NCI-H526 (cell line): ENCODE measurements around the gene TAAR8.
"Not testable (repeated sequence)": the region's sequence is repeated elsewhere in the genome, so short reads cannot be mapped to it uniquely, and the experiment has no call there.

Experiments used
- DNase-seq, 2 experiments: peaks; one replicate each; lab custom pipeline; 2025; lab: John Stamatoyannopoulos, UW

The TAAR8 gene, protein sequence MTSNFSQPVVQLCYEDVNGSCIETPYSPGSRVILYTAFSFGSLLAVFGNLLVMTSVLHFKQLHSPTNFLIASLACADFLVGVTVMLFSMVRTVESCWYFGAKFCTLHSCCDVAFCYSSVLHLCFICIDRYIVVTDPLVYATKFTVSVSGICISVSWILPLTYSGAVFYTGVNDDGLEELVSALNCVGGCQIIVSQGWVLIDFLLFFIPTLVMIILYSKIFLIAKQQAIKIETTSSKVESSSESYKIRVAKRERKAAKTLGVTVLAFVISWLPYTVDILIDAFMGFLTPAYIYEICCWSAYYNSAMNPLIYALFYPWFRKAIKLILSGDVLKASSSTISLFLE

GRCh38 chr6:132552372-132552771, at the start of gene TAAR8:
Gene TAAR8, plus strand, starts transcription at chr6:132552672. Its CDS starts 21 bp downstream, at chr6:132552693.
- no peak for DNase-seq

- DNase-seq = no peak
These were observed 47.7 kb upstream of the TAAR8 start for GRCh38 chr6:132504757-132505156.

DNA sequence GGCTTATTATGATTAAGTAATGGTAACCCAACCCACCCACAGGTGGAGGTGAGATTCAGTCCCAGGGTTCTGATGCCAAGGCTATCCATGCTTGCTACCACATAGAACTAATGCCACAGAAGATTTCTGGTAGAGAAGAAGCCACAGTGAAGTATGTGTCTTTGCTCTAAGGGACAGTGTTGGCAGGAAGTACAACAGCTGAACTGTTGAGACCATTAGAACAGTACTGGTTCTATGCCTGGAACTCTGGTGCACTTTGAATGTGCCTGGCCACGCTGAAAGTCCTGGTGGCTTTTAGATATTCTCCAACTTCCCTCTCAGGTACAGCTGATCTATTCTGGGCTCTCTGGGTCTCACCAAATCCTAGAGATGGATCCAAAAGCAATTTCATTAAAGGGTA, 47.3 kb upstream of the TAAR8 start:
- no peak for DNase-seq

GRCh38 chr6:132506461-132506860, 46.0 kb upstream of the TAAR8 start:
- DNase-seq = no peak

DNA sequence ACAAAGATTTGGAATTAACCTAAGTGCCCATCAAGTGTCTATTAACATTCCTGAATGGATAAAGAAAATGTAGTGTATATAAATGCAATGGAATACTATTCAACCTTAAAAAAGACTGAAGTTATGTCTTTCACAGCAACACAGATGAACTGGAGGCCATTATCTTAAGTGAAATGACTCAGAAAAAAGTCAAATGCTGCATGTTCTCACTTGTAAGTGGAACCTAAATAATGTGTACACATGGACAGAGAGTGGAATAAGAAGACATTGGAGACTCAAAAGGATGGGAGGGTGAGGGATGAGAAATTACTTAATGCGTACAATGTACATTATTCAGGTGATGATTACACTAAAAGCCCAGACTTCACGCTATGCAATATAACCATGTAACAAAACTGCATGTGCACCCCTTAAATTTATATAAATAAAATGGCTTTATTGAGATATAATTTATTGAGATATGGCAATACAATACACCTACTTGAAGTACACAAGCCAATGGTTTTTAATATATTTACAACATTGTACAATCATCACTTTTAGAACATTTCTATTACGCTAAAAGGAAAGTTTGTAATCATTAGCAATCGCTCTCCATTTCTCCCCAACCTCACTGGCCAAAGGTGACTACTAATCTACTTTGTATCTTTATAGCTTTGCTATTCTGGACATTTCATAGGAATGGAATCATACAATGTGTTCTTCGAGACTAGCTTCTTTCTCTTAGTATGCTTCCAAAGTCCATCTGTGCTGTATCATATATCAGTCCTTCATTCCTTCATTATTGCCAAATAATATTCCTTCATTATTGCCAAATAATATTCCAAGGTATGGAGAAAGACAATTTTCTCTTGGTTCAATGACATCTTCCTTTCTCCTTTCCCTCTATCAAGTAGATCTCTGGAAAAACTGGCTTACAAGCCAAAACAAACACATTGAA, 45.3 kb upstream of the TAAR8 start:
- no peak for DNase-seq

DNA sequence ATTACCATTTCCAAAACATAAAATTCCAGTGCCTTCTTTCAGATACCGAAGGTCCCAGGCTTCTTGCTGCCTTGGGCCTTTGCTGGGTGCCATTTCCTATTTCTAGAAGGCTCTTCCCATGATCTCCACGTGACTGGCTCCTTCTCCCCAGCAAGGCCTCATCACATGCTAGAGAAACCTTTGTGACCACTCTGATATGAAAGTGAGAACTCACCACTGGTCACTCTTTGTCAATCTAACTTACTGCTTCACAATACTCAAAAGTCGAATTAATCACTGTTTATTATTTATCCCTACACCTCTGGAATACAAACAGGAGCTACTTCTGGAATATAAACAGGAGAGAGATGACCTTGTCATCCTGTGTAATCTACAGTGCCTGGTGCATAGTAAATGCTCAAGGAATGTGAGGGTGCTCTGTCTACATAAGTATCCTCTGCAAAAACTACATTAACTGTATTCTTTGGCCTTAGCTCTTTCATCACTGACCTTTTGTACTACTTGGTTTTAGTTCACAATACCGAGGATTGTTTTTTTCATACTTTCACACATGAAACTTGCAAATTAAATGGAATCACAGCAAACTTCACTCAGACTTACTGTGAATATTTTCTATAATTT, 41.2 kb upstream of the TAAR8 start:
- no peak for DNase-seq

GRCh38 chr6:132511831-132512220, 40.6 kb upstream of the TAAR8 start:
- no peak for DNase-seq

DNA sequence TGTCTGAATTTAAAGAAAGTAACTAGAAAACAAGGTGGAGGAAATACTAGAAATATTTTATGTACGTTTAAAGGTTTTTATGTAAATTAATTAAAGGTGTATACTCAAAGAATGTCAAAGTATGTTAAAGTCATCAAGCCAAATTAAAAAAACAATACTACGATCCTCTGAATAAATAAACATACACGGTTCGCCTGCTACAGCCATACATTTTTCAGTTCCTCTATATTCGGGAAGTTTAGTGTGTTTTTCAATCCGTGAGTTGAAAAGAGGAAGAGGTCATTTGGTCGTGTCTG, 40.2 kb upstream of the TAAR8 start:
- DNase-seq = no peak

DNA sequence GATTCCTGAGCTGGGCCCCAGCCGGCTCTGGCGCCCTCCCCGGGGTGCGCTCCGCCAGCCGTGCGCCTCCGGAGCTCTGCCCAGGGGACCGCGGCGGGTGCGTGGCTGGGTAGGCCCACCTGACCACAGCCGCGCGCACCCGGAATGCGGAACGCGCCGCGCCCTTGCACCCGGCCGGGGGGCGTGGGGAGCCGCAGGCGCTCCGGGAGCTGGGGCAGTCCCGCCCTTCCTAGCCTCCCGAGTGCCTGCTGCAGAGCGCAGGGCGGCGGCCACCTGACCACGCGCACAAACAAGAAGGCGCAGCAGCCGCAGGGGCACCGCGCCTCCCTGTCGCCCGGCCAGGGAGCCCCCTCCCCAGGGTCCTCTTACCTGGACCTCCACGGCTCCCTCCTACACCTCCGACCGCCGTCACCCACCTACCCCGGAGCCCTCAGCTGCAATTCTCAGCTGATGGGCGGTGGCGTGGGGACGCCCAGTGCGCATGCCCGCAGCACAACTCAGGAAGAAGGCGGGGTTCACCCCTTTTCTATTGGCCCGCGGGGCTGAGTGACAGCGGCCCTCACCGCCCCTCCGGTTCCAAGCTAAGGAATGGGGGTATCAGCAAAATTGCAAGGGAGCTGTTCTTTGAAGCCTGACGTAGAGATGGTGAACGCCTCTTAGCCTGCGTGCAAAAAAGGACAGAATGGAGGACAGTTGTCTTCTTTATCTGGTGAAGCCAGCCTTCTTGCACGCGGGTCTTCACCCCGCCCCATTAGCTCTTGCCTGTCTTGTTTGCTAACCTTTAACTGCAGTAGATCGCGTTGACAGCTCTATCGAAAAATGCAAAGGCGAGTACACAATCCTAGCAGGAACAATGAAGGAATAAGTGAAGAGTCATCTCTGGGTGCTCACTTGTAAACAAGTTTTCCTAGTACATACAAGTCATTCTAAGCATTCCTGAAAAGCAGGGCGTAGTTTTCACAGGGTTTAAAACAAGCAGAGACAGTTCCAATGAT, 39.5 kb upstream of the TAAR8 start, which contains the start of gene STX7:
STX7 (minus strand) TSS at position 479 of the 995 bp plus-strand sequence. CDS start 9,586 bp downstream, outside the sequence.
- DNase-seq = peak; percentile 86 to 93

GRCh38 chr6:132513831-132514545, 38.5 kb upstream of the TAAR8 start:
- DNase-seq = no peak

DNA sequence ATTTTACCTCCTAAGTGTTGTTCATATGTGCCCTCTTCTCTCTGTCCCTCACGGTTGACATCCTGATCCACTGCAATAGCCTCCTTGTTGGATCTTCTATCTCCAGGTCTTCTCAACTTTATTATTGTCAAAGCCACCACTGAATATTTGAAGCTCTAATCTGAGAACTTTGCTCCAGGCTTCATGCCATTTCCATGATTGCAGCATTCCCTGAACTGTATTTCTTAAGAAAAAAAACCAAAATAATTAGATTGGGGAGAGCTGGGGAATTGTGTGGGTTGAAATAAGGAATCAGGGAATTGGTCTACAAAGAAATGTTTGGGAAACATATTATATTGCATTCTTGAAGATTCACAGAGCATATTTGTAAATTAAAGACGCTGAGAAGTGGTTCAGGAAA, 37.1 kb upstream of the TAAR8 start:
- no peak for DNase-seq

DNA sequence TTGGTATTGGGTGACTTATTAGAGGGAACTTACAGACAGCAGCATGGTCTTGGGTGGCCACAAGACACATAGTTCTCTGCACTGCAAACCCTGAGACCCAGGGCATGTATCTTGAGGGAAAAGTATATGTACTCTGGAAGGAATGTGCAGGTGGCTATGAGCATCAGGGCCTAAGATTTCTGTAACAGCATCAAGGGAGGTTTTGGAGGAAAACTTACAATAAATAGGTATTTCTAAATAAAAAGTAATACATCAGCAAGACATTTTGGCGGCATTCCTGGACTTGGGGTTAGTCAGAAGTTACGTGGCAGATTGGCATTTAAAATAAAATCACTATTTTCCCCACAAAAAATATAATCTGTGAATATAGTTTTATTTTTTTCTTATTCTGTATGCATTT, 31.5 kb upstream of the TAAR8 start:
- no peak for DNase-seq

GRCh38 chr6:132524646-132525045, 27.8 kb upstream of the TAAR8 start:
- DNase-seq = no peak

DNA sequence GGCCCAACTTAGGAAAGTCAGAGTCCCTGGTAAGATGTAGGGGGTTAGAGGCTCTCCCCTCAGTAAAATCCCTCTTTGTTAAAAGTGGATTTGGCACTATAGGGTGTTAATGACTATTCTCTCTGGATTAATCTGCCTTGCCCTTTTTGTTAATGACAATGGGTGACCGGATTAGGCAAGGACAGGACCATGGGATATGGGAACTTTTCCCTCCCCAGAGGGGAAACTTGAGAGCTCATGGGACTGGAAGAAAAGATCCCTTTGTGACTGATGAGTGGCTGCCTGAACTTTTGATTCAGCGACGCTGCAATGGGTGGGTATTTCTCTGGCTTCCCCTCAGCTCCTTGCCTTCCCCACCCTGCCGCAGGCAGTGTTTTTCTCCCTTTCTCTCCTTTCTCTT, 26.6 kb upstream of the TAAR8 start:
- no peak for DNase-seq

DNA sequence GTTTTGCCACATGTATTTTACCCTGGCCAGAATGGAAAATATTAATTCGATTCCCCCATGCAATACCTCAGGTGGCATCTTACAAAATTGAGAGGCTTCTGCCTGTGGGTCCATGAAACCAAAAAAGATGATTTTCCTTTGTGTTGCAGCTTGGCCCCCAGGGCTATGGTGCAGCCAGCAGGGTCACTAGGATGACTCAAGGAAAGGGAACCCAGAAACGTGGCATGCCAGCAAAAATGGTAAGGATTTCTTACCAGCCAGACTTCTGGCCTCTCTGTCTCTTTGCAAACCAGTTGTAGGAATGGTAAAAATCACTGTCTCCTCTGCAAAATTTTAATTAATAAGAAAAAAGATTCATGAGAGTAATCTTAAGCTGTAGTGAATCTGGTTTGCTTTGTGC, 26.0 kb upstream of the TAAR8 start:
- DNase-seq = no peak

DNA sequence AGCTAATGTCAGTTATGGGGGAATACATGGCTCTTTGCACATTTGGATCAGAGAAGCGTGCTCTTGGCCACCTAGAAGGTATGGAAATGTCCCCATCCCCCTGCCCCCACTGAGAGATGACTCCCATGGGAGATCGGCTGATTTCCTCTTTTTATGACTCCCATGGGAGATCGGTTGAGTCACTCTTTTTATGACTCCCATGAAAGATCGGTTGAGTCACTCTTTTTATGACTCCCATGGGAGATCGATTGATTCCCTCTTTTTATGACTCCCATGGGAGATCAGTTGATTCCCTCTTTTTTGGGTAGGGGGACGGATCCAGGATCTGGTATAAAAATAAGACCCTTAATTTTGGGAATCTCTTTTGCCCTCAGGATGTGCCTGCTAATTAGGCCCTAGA, 24.7 kb upstream of the TAAR8 start:
- DNase-seq = peak; percentile 55 to 63

- peak; percentile 46 to 72 for DNase-seq
These were observed 22.0 kb upstream of the TAAR8 start for GRCh38 chr6:132530293-132530974.

DNA sequence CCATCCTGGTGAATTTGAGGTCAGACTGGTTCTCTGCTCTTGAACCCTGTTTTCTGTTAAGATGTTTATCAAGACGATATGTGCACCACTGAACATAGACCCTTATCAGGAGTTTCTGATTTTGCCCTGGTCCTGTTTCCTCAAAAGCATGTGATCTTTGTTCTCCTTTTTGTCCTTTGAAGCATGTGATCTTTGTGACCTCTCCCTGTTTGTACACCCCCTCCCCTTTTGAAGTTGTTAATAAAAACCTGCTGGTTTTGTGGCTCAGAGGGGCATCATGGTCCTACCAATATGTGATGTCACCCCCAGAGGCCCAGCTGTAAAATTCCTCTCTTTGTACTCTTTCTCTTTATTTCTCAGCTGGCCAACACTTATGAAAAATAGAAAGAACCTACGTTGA, 17.9 kb upstream of the TAAR8 start:
- DNase-seq = not testable (repeated sequence)

DNA sequence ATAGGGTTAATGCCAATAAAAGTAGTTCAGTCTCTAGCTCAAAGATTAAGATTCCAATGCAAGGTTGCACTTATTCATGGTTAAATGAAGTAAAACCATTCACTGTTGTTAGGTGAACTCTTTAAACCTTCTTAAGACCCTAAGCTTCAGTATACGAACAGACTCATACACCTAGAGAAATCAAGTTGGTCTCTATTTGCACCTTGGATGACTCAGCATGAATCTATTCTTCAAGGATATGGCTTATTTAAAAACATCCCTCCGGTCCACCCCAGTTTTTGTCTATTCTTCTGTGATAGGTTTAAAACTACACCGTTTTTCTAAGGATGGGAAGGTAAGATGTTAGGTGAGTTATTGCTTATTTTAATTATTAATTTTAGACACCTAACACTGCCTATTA, 15.3 kb upstream of the TAAR8 start:
- DNase-seq = no peak

GRCh38 chr6:132537977-132538376, 14.5 kb upstream of the TAAR8 start, which contains the start of gene TAAR9:
Gene TAAR9, plus strand, starts transcription at chr6:132538277. Its CDS starts 13 bp downstream, at chr6:132538290.
- no peak for DNase-seq
